ENCODE results near the gene MINDY2. TPM values are rescaled to one million over a fixed set of nuclear protein-coding genes. Genes with fewer than 3 reads are reported as not detected.

The MINDY2 gene
- total and polyA plus RNA-seq, 2 of the 8 experiments (the other 6 are each of a cell fraction or from before 2014, with no cell fraction given), result 3.1 to 25.7 TPM

- Histone ChIP-seq H3K56ac (replicated peaks; ENCODE audit: insufficient read length, low read depth, low read length) (no peak overlapping the region), H2BK120ac (replicated peaks; ENCODE audit: low read depth, low read length) (no peak overlapping the region), H4K20me1 (replicated peaks in 1 of 2; ENCODE audit: control insufficient read depth in 1 of 2, insufficient read depth in 2 of 2, low read length in 2 of 2) (peaks cover 6 to 7% of the 10 kb centered on the region in 2 experiments), H4K5ac (ENCODE audit: insufficient read length, low read depth, low read length) (no peak overlapping the region), H2BK20ac (ENCODE audit: low read length) (no peak overlapping the region), H3K4ac (replicated peaks; ENCODE audit: insufficient read length, low read depth, low read length) (no peak overlapping the region), H4K8ac (ENCODE audit: extremely low read depth, insufficient read depth, low read length) (no peak overlapping the region), H3K27me3 (replicated peaks in 1 of 4; ENCODE audit: control insufficient read depth in 3 of 4, extremely low read depth in 1 of 4, insufficient read depth in 3 of 4, low read length in 3 of 4) (no peaks in the 10 kb centered on the region), H4K91ac (replicated peaks; ENCODE audit: insufficient read length, low read length) (no peak overlapping the region), H3K79me1 (ENCODE audit: low read depth, low read length) (peaks cover 3% of the 10 kb centered on the region; the same call in 1 of the 2 replicates), H3K9me3 (ENCODE audit: insufficient read depth in 2 of 2, low read depth in 1 of 2, low read length in 1 of 2) (no peaks in the 10 kb centered on the region), H3K18ac (ENCODE audit: extremely low read depth, low read length) (no peak overlapping the region), H2AK5ac (ENCODE audit: low read depth, low read length) (no peak overlapping the region), H2BK15ac (ENCODE audit: low read length) (no peak overlapping the region), H2AFZ (ENCODE audit: low read length) (no peak overlapping the region), H3K4me2 (ENCODE audit: insufficient read depth in 1 of 2, low read depth in 2 of 2, low read length in 2 of 2) (no peak overlapping the region), H2BK5ac (ENCODE audit: low read depth, low read length) (no peak overlapping the region), H3K4me3 (ENCODE audit: extremely low read depth in 1 of 4, insufficient read depth in 2 of 4, low read depth in 3 of 4, low read length in 4 of 4) (no peak overlapping the region), H3K23ac (ENCODE audit: insufficient read length) (no peak overlapping the region), H3K79me2 (ENCODE audit: control insufficient read depth in 1 of 2, insufficient read depth in 2 of 2, low read length in 2 of 2) (peaks cover 0 to 29% of the 10 kb centered on the region in 2 experiments; a peak in 2 of 4 replicates), H3K4me1 (replicated peaks in 1 of 4; ENCODE audit: control insufficient read depth in 3 of 4, insufficient read depth in 4 of 4, low read length in 3 of 4) (no peaks in the 10 kb centered on the region), H3K36me3 (ENCODE audit: control insufficient read depth in 2 of 4, insufficient read depth in 4 of 4, low read length in 3 of 4) (peaks cover 14 to 90% (median 37%) of the 10 kb centered on the region in 4 experiments), H3K9ac (replicated peaks in 1 of 4; ENCODE audit: extremely low read depth in 1 of 4, low read depth in 3 of 4, low read length in 3 of 4) (no peak overlapping the region), H3K27ac (ENCODE audit: low read depth, low read length) (no peak overlapping the region), H3K14ac (ENCODE audit: insufficient read length) (no peak overlapping the region), H2BK12ac (ENCODE audit: low read depth, low read length) (no peak overlapping the region), H3K23me2 (ENCODE audit: low read depth, low read length) (no peaks in the 10 kb centered on the region)
- DNase-seq (ENCODE audit: low read depth in 1 of 2, low spot score in 2 of 2) (no peak), FAIRE-seq (no peak)
- CTCF ChIA-PET (ENCODE audit: partially characterized antibody), result no interaction called here
- WGBS, 2 experiments (ENCODE audit: extremely low coverage in 1 of 2, insufficient coverage in 1 of 2, insufficient read length in 1 of 2, insufficient replicate concordance in 2 of 2, low coverage in 1 of 2, low lambda C conversion rate in 2 of 2, missing lambda C conversion rate in 1 of 2), result 87% methylated on average over 3 of the region's 3 CpGs; no CpG with 5 or more reads in 1 of the 2 experiments
- POLR2A ChIA-PET (ENCODE audit: partially characterized antibody), result interaction anchor here (0.8 to 1.8 kb wide), 4 partner anchors 8 to 16 kb away, joined by 3 to 12 read pairs (median 4); no protein-coding TSS in a partner anchor
- no peak for TF ChIP-seq ATF3 (IDR thresholded peaks at IDR 0.05; ENCODE audit: insufficient read depth, low read depth, low read length)
- no peak for TF ChIP-seq FOSL1 (IDR thresholded peaks at IDR 0.05; ENCODE audit: insufficient read depth, low read depth, low read length)
- TF ChIP-seq SUZ12 (IDR thresholded peaks at IDR 0.05; ENCODE audit: low read length), result no peak
- no peak for TF ChIP-seq CBX8 (IDR thresholded peaks at IDR 0.05; ENCODE audit: borderline replicate concordance, low read depth, low read length)
- TF ChIP-seq BCL11A (IDR thresholded peaks at IDR 0.05; ENCODE audit: low read depth in 2 of 2, low read length in 2 of 2), result no peak
- no peak for TF ChIP-seq CBX5 (IDR thresholded peaks at IDR 0.05; ENCODE audit: low read depth, low read length)
- TF ChIP-seq TEAD4 (IDR thresholded peaks at IDR 0.05; ENCODE audit: low read depth, low read length), result no peak
- no peak for TF ChIP-seq CHD2 (IDR thresholded peaks at IDR 0.05; ENCODE audit: low read length)
- TF ChIP-seq SIX5 (IDR thresholded peaks at IDR 0.05; ENCODE audit: low read depth, low read length), result no peak
- TF ChIP-seq CTCF (IDR thresholded peaks at IDR 0.05; ENCODE audit: control extremely low read depth in 1 of 3, insufficient read depth in 1 of 3, low read depth in 1 of 3, low read length in 3 of 3), result no peak
- TF ChIP-seq SP4 (IDR thresholded peaks at IDR 0.05; ENCODE audit: low read length), result no peak
- TF ChIP-seq TAF1 (IDR thresholded peaks at IDR 0.05; ENCODE audit: low read depth, low read length), result no peak
Observed at GRCh38 chr15:58900631-58901030, 129.5 kb downstream of the MINDY2 start.

Data from H1 (cell line).